Activated CD4-positive, alpha-beta T cell treated with anti-CD3 and anti-CD28 coated beads for 4 hours (primary cell): Measurements from ENCODE around the gene LGR4.
A peak's percentile ranks its signal among the peaks of the same experiment; 100 is the strongest.

Experiments used
- DNase-seq, 2 donors: peaks; one replicate each; pipeline ENCODE4 v3.0.0-alpha.2; 2020

LGR4 gene

DNA sequence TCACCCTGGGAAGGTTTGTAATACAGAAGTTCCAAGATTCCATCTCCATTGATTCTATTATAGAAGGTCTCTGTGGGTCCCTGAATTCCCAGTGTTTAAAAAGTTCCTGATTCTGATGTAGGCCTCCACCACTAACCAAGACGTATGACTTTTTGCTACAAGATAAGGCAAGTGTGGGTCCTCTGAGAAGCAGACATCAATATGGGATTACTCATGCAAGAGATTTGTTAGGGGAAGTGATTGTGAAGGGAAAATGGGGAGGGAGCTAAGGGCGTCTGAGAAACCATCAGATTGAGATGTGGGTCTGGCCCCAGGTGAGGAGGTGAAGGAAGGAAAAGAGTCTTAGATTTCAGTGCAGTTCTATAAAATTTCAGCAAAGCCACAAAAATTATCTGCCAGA lies 10.2 kb upstream of the LGR4 start:
- no peak for DNase-seq

DNA sequence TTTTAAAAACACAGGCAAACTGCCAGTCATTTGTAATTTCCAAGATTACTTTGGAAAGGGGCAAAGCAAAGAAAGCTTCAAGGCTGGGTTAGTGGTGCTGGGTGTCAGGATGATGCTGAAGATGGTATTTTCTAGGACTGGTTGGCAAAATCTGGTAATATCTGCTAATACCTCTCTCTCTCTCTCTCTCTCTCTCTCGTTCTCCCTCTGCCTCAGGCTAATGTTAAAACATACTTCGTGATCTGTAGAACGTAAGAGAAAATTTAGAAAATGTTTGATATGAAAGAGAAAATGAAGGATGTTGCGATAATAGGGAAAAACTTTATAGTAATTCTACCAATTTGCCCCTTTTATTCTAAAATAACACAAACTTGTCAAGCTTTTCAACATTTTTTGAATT lies 9.4 kb upstream of the LGR4 start:
- DNase-seq: no peak

DNA sequence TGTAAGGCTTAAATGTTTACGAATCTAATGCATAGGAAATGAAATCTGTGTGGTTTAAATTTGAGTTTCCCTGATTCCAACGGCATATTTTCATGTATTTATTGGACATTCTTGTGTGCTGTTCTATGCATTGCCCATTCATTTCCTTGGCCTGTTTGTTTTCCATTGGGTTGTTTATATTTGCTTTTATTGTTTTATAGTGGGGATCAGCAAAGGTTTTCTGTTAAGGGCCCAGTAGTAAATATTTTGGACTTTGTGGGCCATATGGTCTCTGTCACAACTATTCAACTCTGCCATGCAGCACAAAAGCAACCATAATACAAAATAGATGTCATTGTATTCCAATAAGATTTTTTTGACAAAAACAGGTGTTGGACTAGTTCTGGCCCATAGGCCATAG lies 5.2 kb upstream of the LGR4 start:
- no peak for DNase-seq

DNA sequence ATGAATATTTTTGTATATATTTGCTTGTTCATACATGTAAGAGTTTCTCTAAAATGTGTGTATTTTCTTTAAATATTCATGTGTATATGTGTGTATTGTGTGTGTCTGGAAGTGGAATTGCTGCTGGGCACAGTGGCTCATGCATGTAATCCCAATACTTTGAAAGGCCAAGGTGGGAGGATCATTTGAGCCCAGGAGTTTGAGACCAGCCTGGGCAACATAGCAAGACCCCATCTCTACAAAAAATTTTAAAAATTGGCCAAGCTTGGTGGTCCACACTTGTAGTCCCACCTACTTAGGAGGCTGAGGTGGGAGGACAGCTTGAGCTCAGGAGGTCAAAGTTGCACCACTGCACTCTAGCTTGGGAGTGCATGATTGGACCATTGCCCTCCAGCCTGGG lies 4.7 kb upstream of the LGR4 start:
- DNase-seq: no peak

DNA sequence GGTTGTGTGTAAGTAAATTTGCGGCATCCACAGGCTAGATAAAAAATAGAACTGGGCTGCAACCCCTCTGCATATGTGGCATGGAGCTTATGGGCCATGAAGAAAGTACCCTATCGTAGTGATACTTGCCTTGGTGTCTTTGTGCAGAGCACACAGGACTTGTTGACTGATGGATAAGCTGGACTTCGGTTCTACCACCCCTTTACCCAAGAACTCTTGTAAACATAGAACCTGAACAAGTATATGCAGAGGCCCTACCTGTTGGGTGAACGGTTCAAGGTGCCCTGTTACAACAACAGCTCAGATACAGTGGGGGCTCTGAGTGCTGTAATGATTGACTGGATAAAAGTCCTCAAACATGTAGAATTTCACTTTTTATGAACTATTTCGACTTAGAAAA lies 3.0 kb upstream of the LGR4 start:
- DNase-seq: no peak

DNA sequence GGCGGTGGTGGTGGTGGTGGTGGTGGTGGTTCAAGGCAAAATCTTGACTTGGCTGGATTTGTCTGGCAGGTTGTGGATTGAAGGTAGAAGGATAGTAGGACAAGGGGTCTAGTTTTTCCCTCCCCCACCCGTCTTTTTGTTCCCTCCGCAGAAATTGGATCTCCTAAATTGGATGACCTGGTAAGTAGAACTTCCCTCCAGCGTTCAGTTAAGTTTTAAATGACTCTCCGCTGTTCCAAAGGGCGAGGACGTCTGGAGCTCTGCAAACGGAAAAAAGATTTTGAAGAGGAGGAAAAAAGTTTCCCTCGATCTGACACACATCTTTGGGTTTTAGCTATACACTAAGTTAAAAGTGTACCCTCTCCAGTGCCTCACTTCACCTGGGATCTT lies 422 bp upstream of the LGR4 start:
- DNase-seq: no peak

DNA sequence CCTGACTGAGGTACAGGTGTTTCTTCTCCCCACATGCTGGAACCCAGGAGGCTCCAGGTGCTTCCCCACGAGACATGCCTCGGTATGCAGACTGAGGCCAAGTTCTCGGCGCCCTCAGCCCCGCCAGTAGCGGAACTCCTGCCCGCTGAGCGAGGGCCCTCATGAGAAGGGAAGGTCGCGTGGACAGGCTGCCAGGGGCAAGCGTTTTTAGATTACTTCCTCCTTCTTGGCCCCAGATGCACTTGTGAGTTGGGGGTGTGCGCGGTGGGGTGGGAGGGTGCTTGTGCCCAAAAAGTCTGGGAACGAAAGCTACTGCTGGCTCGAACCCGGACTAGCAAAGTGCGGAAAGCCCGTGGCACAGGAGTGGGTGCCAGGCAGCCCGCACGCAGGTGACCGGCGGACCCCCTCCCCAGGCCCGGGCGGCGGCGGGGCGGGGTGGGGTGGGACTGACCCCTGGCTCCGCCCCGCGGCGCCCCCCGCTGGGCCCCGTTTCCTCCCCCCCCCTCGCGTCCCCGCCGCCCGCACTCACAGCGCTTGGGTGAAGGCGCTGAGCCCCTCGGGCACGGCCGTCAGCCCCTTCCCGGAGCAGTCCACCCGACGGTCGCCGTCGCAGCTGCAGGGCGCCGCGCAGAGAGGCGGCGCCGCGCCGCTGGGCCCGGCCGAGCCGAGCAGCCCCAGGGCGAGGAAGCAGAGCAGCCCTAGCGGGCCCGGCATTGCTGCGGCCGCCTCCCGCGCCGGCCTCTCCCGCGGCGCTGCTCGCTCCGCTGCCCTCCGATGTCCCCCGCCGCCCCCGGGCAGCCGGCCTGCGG lies 797 bp downstream of the LGR4 start:
- DNase-seq: peak in 1 of 2 donors; percentile 5

DNA sequence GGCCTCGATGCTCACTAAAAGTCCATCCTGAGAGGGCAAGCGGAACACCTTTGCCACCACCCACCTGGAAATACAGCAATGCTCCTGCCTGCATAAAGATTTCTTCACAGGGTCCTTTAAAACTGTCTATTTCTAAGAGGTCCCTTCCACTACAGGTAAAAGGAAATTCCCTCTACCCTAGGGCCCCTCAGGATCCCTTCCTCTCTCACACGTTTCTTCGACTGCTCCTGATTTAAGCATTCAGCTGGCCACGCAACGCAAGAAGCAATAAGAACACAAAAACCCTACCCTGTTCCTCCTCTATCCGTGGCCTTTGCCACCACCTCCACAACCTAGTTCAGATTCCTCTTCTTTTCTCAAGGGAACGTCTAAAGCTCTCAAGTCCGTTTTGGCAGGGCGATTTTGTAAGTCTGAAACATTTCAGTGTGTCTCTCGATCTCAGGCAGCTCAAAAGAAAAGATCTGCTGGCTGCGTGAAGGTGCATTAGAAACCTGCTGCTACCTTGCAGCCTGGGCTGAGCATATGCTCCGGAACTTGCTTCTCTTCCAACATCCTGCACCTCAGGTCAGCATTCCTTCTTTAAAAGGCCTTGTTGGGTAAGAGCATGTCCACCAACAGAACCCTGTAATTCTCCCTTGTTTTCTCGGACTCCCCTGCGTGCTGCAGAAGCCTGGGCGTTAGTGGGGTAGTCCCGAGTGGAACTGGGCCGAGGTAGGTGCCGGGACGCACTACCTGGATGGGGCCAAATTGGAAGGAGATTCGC lies 1.6 kb downstream of the LGR4 start:
- peak in 1 of 2 donors; percentile 0 for DNase-seq

DNA sequence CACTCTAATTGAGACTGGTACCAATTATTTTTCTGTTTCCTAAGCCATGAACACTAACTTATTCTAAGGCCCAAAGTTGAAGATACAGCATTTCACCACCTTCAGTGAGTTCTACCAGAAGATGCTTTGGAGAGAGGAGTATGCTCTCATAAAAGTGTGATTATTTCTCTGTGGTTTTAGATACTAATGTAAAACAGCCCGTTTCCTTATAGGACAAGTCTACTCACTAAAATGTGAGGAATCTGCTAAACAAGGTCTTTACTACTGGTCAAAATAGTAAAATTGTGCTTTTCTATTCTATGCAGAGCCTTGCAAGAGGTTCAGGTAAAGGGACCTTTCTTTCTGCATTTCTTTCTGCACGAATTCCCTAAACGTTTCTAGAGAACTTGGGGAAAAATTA lies 2.4 kb downstream of the LGR4 start:
- no peak for DNase-seq

DNA sequence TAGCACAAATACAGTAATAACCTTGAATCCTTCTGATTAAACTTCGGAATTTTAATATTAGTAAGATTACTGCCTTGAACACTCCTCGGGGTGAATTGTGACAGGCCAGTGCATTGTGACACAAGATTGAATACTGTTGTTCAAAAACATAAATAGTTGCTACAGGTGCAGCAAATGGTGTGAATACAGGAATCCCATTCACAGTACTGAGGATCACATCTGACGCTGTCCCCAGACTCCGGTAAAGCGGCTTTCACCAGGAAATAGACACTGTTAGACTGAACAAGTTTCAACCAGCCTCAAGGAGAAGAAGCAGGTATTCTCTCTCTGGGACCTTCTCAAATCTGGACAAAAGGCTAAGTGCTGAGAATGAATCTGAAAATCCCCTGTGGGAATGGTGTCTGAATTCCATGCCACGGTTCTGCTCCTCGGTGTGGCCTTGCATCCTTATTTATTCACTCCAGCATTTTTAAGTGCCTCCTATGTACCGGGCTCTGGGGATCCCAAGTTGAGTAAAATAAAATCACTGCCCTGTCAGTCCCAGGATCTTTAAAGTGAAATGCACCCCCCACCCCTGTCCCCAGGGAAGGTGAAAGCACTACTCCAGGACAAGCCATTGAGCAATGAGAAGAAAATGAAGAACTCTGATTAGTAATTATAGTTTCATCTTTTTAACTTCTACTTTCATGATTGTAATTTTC lies 3.4 kb downstream of the LGR4 start:
- DNase-seq: no peak

DNA sequence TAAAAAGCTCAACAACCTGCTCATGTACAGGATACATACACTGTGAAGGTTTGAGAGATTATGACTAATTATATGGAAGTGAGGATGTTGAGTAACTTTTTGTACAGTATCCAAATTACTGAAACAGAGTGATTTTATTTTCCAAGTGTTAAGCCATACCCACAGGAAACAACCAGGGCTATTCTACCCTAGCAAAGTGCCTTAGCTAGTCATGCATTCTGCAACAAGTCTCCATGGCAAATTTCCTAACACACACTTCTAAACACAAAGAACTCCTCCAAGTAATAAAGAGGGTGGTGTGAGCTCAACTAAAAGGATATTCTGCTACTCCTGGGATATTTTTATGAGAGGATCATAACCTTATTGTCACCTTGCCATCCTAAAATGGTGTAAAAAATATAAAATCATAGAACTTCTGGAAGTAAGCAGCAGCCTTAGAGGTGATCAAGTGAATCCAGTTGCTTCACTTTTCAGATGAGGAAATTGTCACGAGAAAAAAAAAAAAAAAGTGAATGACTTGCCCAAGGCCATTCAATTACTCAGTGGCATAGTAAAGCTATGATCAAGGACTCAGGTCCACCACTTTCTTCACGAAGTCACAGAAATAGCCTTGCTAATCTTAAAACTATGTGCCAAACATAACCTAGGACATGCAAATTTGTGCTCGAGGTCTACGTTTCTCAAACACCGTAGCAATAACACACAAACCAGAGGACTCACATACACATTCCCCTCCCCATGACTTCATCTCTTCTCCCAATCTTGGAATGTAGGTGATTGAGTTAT lies 4.2 kb downstream of the LGR4 start:
- DNase-seq: no peak

DNA sequence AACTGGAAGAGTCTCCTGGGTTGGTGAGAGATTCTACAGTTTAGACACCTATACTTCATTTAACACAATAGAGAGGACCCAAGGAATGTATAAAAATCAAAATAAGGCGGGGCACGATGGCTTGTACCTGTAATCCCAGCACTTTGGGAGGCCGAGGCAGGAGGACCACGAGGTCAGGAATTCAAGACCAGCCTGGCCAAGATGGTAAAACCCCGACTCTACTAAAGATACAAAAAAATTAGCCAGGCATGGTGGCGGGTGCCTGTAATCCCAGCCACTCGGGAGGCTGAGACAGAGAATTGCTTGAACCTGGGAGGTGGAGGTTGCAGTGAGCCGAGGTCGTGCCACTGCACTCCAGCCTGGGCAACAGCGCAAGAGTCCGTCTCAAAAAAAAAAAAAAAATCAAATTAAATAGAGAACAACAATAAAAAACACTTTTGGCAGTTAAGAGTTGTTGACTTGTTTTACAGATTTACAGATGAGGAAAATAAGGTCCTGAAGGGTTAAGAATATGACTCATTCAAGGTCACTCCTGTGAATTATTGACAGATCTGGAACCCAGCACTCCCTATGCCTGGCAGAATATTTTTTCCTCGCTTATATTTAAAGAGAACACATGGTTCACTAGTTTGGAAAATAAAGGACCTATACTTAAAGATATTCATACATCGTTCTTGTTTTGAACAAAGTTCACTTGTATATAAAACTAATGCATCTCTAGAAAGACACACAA lies 5.2 kb downstream of the LGR4 start:
- DNase-seq: no peak

DNA sequence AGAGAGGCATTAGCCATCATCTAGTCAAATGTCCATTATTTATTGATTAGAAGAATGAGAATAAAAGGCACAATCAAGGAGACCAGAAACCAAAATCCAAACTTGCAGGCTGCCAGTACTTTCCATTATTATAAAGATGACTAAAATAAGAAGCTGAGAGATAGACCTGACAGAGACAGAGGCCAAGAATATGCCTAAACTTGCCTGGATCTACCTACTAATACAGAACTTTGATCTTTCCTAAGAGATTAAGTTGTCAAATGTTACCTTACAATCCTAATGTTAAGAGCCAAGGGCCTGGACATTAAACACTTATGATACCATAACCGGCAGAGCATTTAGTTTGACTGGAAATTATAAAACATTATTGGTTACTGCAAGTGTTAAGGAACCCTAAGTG lies 6.2 kb downstream of the LGR4 start:
- no peak for DNase-seq

DNA sequence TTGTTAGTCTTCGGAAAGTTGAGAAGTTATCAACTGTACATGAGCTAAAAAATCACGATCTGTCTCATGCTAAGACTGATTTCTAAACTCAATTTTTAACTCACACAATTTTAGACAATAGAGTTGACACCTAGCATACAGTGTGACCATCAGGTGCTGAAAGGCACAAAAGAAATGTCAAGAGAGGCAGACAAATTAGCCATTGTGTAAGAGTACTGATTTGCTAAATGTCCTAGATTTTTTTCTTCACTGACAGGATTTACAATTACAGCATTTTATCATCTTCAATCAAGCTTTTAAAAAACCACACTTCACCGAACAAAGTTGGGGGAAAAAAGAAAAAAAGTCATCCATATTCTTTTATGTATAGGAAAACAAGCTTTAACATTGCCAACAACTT lies 7.0 kb downstream of the LGR4 start:
- no peak for DNase-seq

DNA sequence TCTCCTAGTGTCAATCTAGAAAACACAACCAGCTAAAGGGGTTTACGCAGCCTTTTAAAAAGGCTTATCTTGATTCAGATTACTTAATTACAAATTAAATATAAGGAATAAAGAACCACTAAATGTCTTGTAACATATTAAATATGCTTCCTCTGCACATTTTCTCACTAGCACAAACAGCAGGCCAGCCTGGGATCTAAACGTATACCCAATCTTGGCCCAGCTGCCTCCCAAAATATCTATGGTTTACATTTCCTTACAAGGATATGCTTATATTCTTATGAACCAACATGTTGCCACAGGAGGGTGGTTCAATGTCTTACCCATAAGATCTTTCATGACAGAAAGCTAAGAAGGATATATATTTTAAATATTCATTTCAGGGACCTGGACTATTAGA lies 7.7 kb downstream of the LGR4 start:
- no peak for DNase-seq

DNA sequence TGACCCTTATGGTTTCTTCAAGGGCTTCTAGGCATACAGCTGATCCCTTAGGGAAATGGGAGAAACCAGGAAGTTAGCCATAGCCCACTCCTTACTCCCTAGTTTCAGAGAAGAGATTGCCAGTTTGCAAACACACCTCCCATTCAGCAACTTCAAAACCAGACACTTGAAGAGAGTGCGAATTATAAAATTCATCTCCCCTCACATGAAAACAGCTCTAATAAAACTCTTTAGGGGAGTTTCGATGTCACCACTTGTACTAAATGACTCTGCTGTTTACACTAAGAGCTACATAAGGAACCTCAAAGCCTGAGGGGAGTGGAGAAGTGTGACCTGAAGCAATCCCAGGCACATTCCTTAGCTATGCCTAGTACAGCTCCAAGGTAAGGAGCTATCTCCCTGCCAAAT lies 8.3 kb downstream of the LGR4 start:
- DNase-seq: no peak

DNA sequence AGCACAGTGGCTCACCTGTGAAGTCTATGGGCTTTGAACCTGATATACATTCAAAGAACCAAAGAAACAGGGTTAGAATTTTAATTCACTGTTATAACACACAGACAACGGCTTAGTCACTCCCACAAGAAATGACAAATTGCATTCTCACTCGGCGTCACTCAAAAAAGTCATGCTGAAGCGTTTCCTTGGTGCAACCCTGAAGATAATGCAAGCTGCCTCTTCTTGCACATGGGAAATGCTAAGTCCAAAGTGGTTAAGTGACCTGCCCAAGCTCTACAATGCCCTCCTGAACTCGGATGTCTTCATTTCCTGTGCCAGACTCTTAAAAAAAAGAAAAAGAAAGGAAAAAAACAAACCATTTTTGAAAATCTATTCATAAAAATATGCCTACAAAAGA lies 10.0 kb downstream of the LGR4 start:
- no peak for DNase-seq

DNA sequence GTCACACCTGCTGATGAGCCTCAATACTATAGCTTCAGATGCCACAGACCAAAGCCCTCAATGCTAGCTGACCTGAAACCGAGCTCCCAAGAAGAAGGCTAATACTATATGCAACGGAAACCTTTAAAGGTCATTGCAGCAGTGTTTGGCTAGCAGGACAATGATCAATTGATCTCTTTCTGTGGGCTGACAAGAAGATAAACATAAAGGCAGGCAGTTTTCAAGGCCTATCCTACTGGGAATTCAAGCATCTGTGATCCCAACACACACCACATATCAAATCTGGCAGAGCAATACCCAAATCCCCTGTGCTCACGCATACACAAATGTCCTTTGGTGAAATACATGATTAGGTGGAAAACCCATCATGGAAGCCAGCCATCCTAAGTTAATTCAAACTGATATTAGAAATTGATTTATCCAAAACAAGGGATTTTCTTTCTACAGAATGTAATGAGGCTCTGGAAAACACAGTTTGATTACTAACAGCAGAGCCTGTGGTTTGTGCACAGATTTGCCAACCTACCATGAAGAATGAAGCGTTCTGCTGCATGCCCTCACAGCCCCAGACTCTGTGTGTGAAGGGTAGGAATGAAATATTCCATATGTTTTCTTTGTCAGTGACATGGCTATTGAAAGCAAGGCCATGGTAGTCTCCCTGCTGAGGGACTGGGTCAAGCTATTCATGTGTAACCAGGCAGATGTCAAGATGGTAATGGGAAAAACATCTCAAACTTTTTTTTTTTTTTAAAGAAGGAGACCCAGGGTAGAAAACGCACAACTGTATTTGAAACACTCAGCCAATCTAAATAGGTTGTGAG lies 12.2 kb downstream of the LGR4 start:
- no peak for DNase-seq

DNA sequence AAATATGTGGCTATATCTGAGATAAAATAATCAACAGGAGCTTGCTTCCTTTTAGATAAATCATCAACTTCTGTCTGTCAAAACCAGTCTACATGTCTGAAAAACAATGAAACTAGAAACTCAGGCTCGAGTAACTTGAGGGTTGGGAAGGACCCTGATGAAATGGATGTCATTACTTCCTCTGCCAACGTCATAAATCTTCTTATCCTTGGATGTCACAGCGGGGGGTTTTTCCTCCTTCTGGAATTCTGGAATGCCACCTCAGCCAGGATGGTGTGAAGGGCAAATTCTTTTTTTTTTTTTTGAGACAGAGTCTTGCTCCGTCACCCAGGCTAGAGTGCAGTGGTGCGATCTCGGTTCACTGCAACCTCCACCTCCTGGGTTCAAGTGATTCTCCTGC lies 13.4 kb downstream of the LGR4 start:
- DNase-seq: no peak

DNA sequence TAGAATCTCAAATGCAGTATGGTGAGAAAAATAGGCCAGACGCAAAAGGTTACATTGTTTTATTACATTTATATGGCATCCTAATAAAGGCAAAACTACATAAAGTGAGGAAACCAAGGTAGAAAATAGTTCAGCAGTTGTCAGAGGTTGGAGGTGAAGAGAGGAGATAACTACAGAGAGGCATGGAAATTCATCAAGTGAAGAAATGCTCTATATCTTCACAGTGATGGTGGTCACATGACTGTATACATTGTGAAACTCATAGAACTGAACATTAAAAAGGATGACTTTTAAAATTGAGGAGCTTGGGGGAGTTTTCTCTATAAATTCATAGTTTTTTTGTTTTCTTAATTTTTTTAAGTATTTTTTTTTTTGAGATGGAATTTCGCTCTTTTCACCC lies 14.4 kb downstream of the LGR4 start:
- no peak for DNase-seq

DNA sequence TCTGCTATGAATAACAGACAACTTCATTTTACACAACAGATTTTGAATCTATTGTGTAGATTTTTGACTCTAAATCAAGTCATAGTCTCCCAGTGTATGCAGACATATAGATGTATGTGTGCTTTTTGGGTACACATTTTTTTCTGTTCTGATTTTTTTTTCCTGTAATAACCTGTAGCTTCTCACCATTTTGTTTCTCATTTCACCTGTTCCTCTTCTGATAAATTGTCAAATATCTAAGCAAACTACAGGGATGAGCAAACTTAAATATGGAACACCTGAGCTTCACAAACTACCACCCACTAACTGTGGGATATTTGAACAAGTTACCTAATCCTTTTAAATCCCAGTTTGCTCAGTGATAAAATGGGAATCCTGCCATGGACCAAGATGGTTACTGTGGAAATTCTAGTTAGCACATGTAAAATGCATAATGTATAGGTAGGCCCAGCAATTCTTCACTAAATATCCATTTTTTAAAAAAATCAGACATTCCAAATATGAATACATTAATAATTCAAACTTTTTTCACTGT lies 15.7 kb downstream of the LGR4 start:
- DNase-seq: no peak
